ENCODE measurements around the gene KLK15. TPM values are rescaled to one million over a fixed set of nuclear protein-coding genes. Genes with fewer than 3 reads are reported as not detected.

KLK15 gene
- total and polyA plus RNA-seq, 2 of the 4 experiments (the other 2 are of a cell fraction), result not detected

- no peak for ATAC-seq (ENCODE audit: low read depth)
- Histone ChIP-seq H2BK20ac (ENCODE audit: low read depth, low read length) (no peak within 1 kb of the TSS), H4K91ac (ENCODE audit: insufficient read depth, low read depth, low read length) (no peak within 1 kb of the TSS), H3K27me3 (ENCODE audit: control insufficient read depth, insufficient read depth, low read length) (peaks cover 2% of the 10 kb centered on the region; the same call in 1 of the 2 replicates), H2AK5ac (ENCODE audit: low read depth, low read length) (no peak within 1 kb of the TSS), H4K20me1 (ENCODE audit: insufficient read depth, low read length) (no peaks in the 10 kb centered on the region), H3K4me2 (ENCODE audit: low read depth, low read length) (no peak within 1 kb of the TSS), H4K5ac (ENCODE audit: low read depth, low read length) (no peak within 1 kb of the TSS), H3K9ac (ENCODE audit: low read depth, low read length) (no peak within 1 kb of the TSS), H3K4ac (ENCODE audit: low read depth, low read length) (no peak within 1 kb of the TSS), H2BK15ac (ENCODE audit: low read depth, low read length) (no peak within 1 kb of the TSS), H3K36me3 (ENCODE audit: control insufficient read depth, insufficient read depth, low read length) (no peaks in the 10 kb centered on the region), H3K9me1 (ENCODE audit: insufficient read depth, low read length) (no peaks in the 10 kb centered on the region), H3K9me3 (ENCODE audit: control insufficient read depth, insufficient read depth, low read length) (no peaks in the 10 kb centered on the region), H3K14ac (replicated peaks; ENCODE audit: low read depth, low read length) (no peak within 1 kb of the TSS), H3K27ac (ENCODE audit: insufficient read depth, low read length) (no peak within 1 kb of the TSS), H2BK120ac (ENCODE audit: low read depth, low read length) (no peak within 1 kb of the TSS), H2AK9ac (replicated peaks; ENCODE audit: low read depth, low read length, poor library complexity) (no peak within 1 kb of the TSS), H3K4me3 (ENCODE audit: insufficient read depth, low read depth, low read length) (no peak within 1 kb of the TSS), H2AFZ (replicated peaks; ENCODE audit: low read length, poor library complexity) (no peak within 1 kb of the TSS), H3K4me1 (ENCODE audit: control insufficient read depth, insufficient read depth, low read length) (no peaks in the 10 kb centered on the region), H2BK5ac (ENCODE audit: low read depth, low read length, poor library complexity, severe bottlenecking) (no peak within 1 kb of the TSS), H4K8ac (ENCODE audit: low read depth in 2 of 2, low read length in 2 of 2) (no peak within 1 kb of the TSS), H3K79me1 (ENCODE audit: low read depth in 1 of 2, low read length in 2 of 2) (no peaks in the 10 kb centered on the region), H3K23ac (ENCODE audit: low read depth, low read length) (no peak within 1 kb of the TSS), H3K18ac (ENCODE audit: low read depth, low read length) (no peak within 1 kb of the TSS), H3K56ac (ENCODE audit: extremely low read depth, insufficient read depth, low read length) (no peak within 1 kb of the TSS)
- WGBS, 2 experiments (ENCODE audit: extremely low coverage in 2 of 2, insufficient read length in 1 of 2), result 100% methylated on average over 1 of the region's 3 CpGs; no CpG with 5 or more reads in 1 of the 2 experiments
- in situ Hi-C loops (cut with MboI; ENCODE audit: low sequenced_read_pairs), result no loop called here
- dilution Hi-C loops (cut with HindIII; ENCODE audit: low sequenced_read_pairs, unreplicated experiment), result no loop called here
- POLR2A ChIA-PET (ENCODE audit: unreplicated experiment), result no interaction called here
- no peak for TF ChIP-seq CTCF (conservative IDR thresholded peaks at IDR 0.05; ENCODE audit: low read depth, low read length)
- no peak for TF ChIP-seq BHLHE40 (IDR thresholded peaks at IDR 0.05; ENCODE audit: low read depth, low read length)
- no peak for TF ChIP-seq NFE2L2 (IDR thresholded peaks at IDR 0.05; ENCODE audit: low read depth, low read length)
- no peak for TF ChIP-seq ELK1 (IDR thresholded peaks at IDR 0.05; ENCODE audit: borderline replicate concordance, low read depth, low read length)
- no peak for TF ChIP-seq RCOR1 (IDR thresholded peaks at IDR 0.05; ENCODE audit: insufficient replicate concordance, low read length)
- TF ChIP-seq POLR2A (IDR thresholded peaks at IDR 0.05; ENCODE audit: low read depth, low read length), result no peak
- TF ChIP-seq FOS (IDR thresholded peaks at IDR 0.05; ENCODE audit: low read depth, low read length), result no peak
- no peak for TF ChIP-seq MAFK (IDR thresholded peaks at IDR 0.05; ENCODE audit: low read depth, low read length)
- TF ChIP-seq RAD21 (IDR thresholded peaks at IDR 0.05; ENCODE audit: low read length), result no peak
- no peak for TF ChIP-seq CEBPB (IDR thresholded peaks at IDR 0.05; ENCODE audit: low read depth, low read length)
- no peak for TF ChIP-seq USF2 (IDR thresholded peaks at IDR 0.05; ENCODE audit: low read depth, low read length)
- TF ChIP-seq RFX5 (IDR thresholded peaks at IDR 0.05; ENCODE audit: low read depth, low read length), result no peak
- TF ChIP-seq CHD1 (IDR thresholded peaks at IDR 0.05; ENCODE audit: low read depth, low read length), result no peak
- TF ChIP-seq SMC3 (IDR thresholded peaks at IDR 0.05; ENCODE audit: low read depth, low read length), result no peak
- TF ChIP-seq MXI1 (IDR thresholded peaks at IDR 0.05; ENCODE audit: borderline replicate concordance, low read depth, low read length), result no peak
- TF ChIP-seq MAZ (IDR thresholded peaks at IDR 0.05; ENCODE audit: borderline replicate concordance, low read depth, low read length), result no peak
- CTCF ChIA-PET, result no interaction called here
- no TSS peak for BruUV-seq (replicated peaks)
- intact Hi-C loops (cut with micrococcal nuclease), result no loop called here
- DNase-seq, result no peak
Measured at GRCh38 chr19:50873056-50873455, 39.7 kb upstream of the KLK15 start, which contains the start of gene KLK2. Gene KLK2 (plus strand): TSS chr19:50873439. CDS start chr19:50873474, 35 bp downstream.

All from IMR-90 (cell line).